ENCODE measurements around the gene SEMA5B.

DNA sequence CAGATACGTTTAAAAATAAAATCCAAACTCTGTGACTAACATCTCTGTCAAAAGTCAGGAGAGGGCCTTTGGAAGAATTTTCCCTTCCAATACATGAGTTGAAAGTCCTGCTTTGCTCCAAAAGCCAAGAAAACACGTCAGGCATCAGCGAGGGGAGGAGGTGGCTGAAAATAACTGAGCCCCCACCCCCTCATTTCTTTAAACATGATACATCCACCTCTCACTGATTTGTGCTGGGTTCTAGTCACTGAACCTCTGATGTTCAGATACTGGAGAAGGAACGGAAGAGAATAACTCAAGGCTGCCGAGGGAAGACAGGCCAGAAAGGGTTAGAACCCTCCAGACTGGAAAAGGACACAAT is 9.4 kb upstream of the SEMA5B start:
- TF ChIP-seq CTCF (IDR thresholded peaks at IDR 0.05), result no peak
- no peak for TF ChIP-seq ZBTB33 (IDR thresholded peaks at IDR 0.05; ENCODE audit: borderline replicate concordance, low read depth)
